Endothelial cell of umbilical vein (primary cell): ENCODE data around the gene MED23. TPM values are rescaled to one million over a fixed set of nuclear protein-coding genes. Genes with fewer than 3 reads are reported as not detected.

Experiments
- BruUV-seq: library from RNA; stranded (reverse); fragments of 400-500 nt; replicated peaks from 2 replicates; lab custom pipeline; 2021; lab: Mats Ljungman, UMichigan
- CTCF ChIA-PET: fragments of 300-600, 350-600 bp; sonication (Branson Sonifier 250); formaldehyde crosslinking; loops from one replicate; lab custom pipeline; 2021; ENCODE audit warnings: antibody characterized with exemption, inconsistent platforms; lab: Charles Lee
- POLR2A ChIA-PET: fragments of 300-600, 350-600 bp; sonication (Branson Sonifier 250); formaldehyde crosslinking; loops from one replicate; lab custom pipeline; 2021; ENCODE audit warnings: antibody characterized with exemption, inconsistent platforms; lab: Charles Lee
- DNase-seq: peaks from one replicate; pipeline ENCODE4 v3.0.0-alpha.2; 2011; ENCODE audit warnings: low read depth, low spot score
- FAIRE-seq: peaks from 2 replicates; lab custom pipeline; 2011; peaks lifted over from hg19 to GRCh38; lab: Jason Lieb, UNC
- H2AFZ ChIP-seq: 2 replicates; pipeline ENCODE4 v1.6.0; 2012; ENCODE audit warnings: low read depth, low read length, control low read depth, inconsistent platforms
- H3K27ac ChIP-seq: 2 replicates; pipeline ENCODE4 v1.5.1; 2011; ENCODE audit warnings: low read depth, mild to moderate bottlenecking, control low read depth, low read length, moderate library complexity; ENCODE audit not compliant: insufficient read depth
- H3K27me3 ChIP-seq, 2 experiments: 2 replicates each; pipeline versions ENCODE4 v1.6.0 to v1.6.1; 2011; ENCODE audit warnings: low read length in 2 of 2, mixed read lengths in 1 of 2; ENCODE audit not compliant: control insufficient read depth in 2 of 2, insufficient read depth in 2 of 2
- H3K36me3 ChIP-seq, 2 experiments: 2 replicates in 1 of 2; 3 replicates in 1 of 2; pipeline ENCODE4 v1.5.1; 2011; ENCODE audit warnings: low read length in 2 of 2, mild to moderate bottlenecking in 1 of 2, moderate library complexity in 1 of 2; ENCODE audit not compliant: control insufficient read depth in 2 of 2, insufficient read depth in 2 of 2; ENCODE audit errors: extremely low read depth in 1 of 2
- H3K4me1 ChIP-seq: 3 replicates; pipeline ENCODE4 v1.5.1; 2011; ENCODE audit warnings: mild to moderate bottlenecking, low read length; ENCODE audit not compliant: control insufficient read depth, insufficient read depth; ENCODE audit errors: extremely low read depth
- H3K4me2 ChIP-seq: 2 replicates; pipeline ENCODE4 v1.6.1; 2011; ENCODE audit warnings: low read length, control low read depth, mixed read lengths; ENCODE audit not compliant: insufficient read depth
- H3K4me3 ChIP-seq, 3 experiments: fragments of 200-600 bp in 1 of 3; sonication (generic), shearing (Covaris generic) in 1 of 3; replicated peaks in 1 of 3; 2 replicates each; pipeline ENCODE4 v1.5.1; 2011 to 2016; ENCODE audit warnings: control low read depth in 3 of 3, low read length in 3 of 3, mild to moderate bottlenecking in 2 of 3, inconsistent platforms in 1 of 3, low read depth in 1 of 3, moderate library complexity in 1 of 3; ENCODE audit not compliant: insufficient read depth in 1 of 3
- H3K79me2 ChIP-seq: 2 replicates; pipeline ENCODE4 v1.6.0; 2012; ENCODE audit warnings: low read length, inconsistent platforms; ENCODE audit not compliant: control insufficient read depth, insufficient read depth
- H3K9ac ChIP-seq: replicated peaks from 2 replicates; pipeline ENCODE3; 2011; ENCODE audit warnings: low read length, control low read depth; ENCODE audit not compliant: insufficient read depth; ENCODE audit errors: extremely low read depth
- H3K9me1 ChIP-seq: replicated peaks from 3 replicates; pipeline ENCODE4 v1.6.0; 2011; ENCODE audit warnings: mild to moderate bottlenecking, low read length; ENCODE audit not compliant: control insufficient read depth, insufficient read depth; ENCODE audit errors: extremely low read depth
- H3K9me3 ChIP-seq: replicated peaks from 2 replicates; pipeline ENCODE4 v1.5.1; 2012; ENCODE audit warnings: low read length, inconsistent platforms; ENCODE audit not compliant: control insufficient read depth, insufficient read depth
- H4K20me1 ChIP-seq: replicated peaks from 2 replicates; pipeline ENCODE3; 2011; ENCODE audit warnings: mild to moderate bottlenecking, low read length; ENCODE audit not compliant: control insufficient read depth, insufficient read depth; ENCODE audit errors: extremely low read depth
- CTCF ChIP-seq, 2 donors: IDR thresholded peaks; 1 replicate in 1 of 2; 2 replicates in 1 of 2; pipeline ENCODE4 v1.5.1; 2011; ENCODE audit warnings: low read length in 2 of 2, mild to moderate bottlenecking in 2 of 2, moderate library complexity in 2 of 2, control low read depth in 1 of 2, inconsistent platforms in 1 of 2, low read depth in 1 of 2; ENCODE audit not compliant: insufficient read depth in 1 of 2; ENCODE audit errors: extremely low read depth in 1 of 2
- EZH2 ChIP-seq: IDR thresholded peaks from 2 replicates; pipeline ENCODE4 v1.6.1; 2012; ENCODE audit warnings: borderline replicate concordance, low read depth, mild to moderate bottlenecking, moderate library complexity, low read length, inconsistent platforms; ENCODE audit not compliant: severe bottlenecking
- FOS ChIP-seq: IDR thresholded peaks from 2 replicates; pipeline ENCODE4 v1.6.1; 2011; ENCODE audit warnings: mild to moderate bottlenecking, low read length, moderate library complexity, borderline replicate concordance; ENCODE audit not compliant: insufficient read depth
- GATA2 ChIP-seq: IDR thresholded peaks from 2 replicates; pipeline ENCODE4 v1.7.0; 2011; ENCODE audit warnings: low read depth, mild to moderate bottlenecking, moderate library complexity, mixed read lengths, low read length; ENCODE audit not compliant: insufficient read length, insufficient read depth
- JUN ChIP-seq: IDR thresholded peaks from 2 replicates; pipeline ENCODE4 v1.6.1; 2011; ENCODE audit warnings: borderline replicate concordance, low read depth; ENCODE audit not compliant: insufficient read length, insufficient read depth
- MAX ChIP-seq: IDR thresholded peaks from 2 replicates; pipeline ENCODE4 v1.6.1; 2011; ENCODE audit not compliant: insufficient read depth, insufficient read length
- MYC ChIP-seq: IDR thresholded peaks from one replicate; pipeline ENCODE4 v1.6.1; 2011; ENCODE audit warnings: mild to moderate bottlenecking, low read depth, low read length
- POLR2A ChIP-seq: IDR thresholded peaks from 2 replicates; pipeline ENCODE4 v1.6.1; 2012; ENCODE audit warnings: low read depth, mild to moderate bottlenecking, control low read depth, low read length
- POLR2AphosphoS5 ChIP-seq: IDR thresholded peaks from 2 replicates; pipeline ENCODE4 v1.6.1; 2012; ENCODE audit warnings: low read depth, mild to moderate bottlenecking, control low read depth, low read length, moderate library complexity; ENCODE audit not compliant: insufficient read depth
- dilution Hi-C: fragments of 300-500 bp; cut with MboI; formaldehyde crosslinking; loops from one replicate; pipeline ENCODE4 v1.15.0; 2019; ENCODE audit warnings: low sequenced_read_pairs; ENCODE audit not compliant: extremely low pct_ligation_motif_present
- intact Hi-C: fragments of 100-400 bp; cut with micrococcal nuclease; formaldehyde crosslinking; loops from one replicate; pipeline ENCODE4 v1.10.0; 2022
- polyA plus RNA-seq, 4 experiments: library from polyadenylated mRNA; depleted of rRNA in 3 of 4; stranded (reverse) in 3 of 4; unstranded in 1 of 4; fragments of >200 nt; gene quantifications; 2 replicates each; pipeline versions ENCODE4 v1.2.1 to v1.2.3, GENCODE V29; 2011 to 2012; ENCODE audit warnings: missing spikeins in 1 of 4
- total RNA-seq: library from RNA; stranded (reverse); gene quantifications from 2 replicates; pipeline ENCODE4 v1.2.3, GENCODE V29; 2021

Gene MED23
- total and polyA plus RNA-seq, 2 donors (not counting 3 experiments of a cell fraction or from before 2014, with no cell fraction given) = 17.9 to 29.5 TPM

GRCh38 chr6:131558922-131559321 lies 69.1 kb downstream of the MED23 start:
- no peak for DNase-seq
- no peaks in the 10 kb centered on the region for H3K9me3 ChIP-seq
- no peak overlapping the region for H3K4me3 ChIP-seq
- no peak overlapping the region for H3K4me2 ChIP-seq
- no peaks in the 10 kb centered on the region for H3K36me3 ChIP-seq
- H3K27me3 ChIP-seq = no peaks in the 10 kb centered on the region
- no peak overlapping the region for H3K9ac ChIP-seq
- no peak for FAIRE-seq
- no peaks in the 10 kb centered on the region for H3K9me1 ChIP-seq
- H4K20me1 ChIP-seq = no peaks in the 10 kb centered on the region
- H3K79me2 ChIP-seq = no peaks in the 10 kb centered on the region
- TF ChIP-seq CTCF (IDR thresholded peaks at IDR 0.05; ENCODE audit: extremely low read depth in 1 of 2, insufficient read depth in 1 of 2, low read depth in 1 of 2, low read length in 2 of 2) (no peak), POLR2A (no peak), MYC (no peak), POLR2AphosphoS5 (no peak), GATA2 (no peak)
- CTCF ChIA-PET = no interaction called here
- BruUV-seq = no TSS peak
- H3K27ac ChIP-seq = no peak overlapping the region
- no peaks in the 10 kb centered on the region for H3K4me1 ChIP-seq
- POLR2A ChIA-PET = no interaction called here
- no peak overlapping the region for H2AFZ ChIP-seq
- dilution Hi-C loops = no loop called here
- intact Hi-C loops = no loop called here

GRCh38 chr6:131555992-131556391 lies 72.0 kb downstream of the MED23 start:
- no peaks in the 10 kb centered on the region for H3K27me3 ChIP-seq
- dilution Hi-C loops = no loop called here
- no peak for DNase-seq
- intact Hi-C loops = no loop called here
- no peak for FAIRE-seq
- H3K9me1 ChIP-seq = no peaks in the 10 kb centered on the region
- no peaks in the 10 kb centered on the region for H3K36me3 ChIP-seq
- no TSS peak for BruUV-seq
- no peaks in the 10 kb centered on the region for H3K79me2 ChIP-seq
- no peak overlapping the region for H3K4me3 ChIP-seq
- H3K27ac ChIP-seq = no peak overlapping the region
- no peaks in the 10 kb centered on the region for H4K20me1 ChIP-seq
- CTCF ChIA-PET = no interaction called here
- H2AFZ ChIP-seq = no peak overlapping the region
- POLR2A ChIA-PET = no interaction called here
- H3K4me2 ChIP-seq = no peak overlapping the region
- no peak overlapping the region for H3K9ac ChIP-seq
- H3K4me1 ChIP-seq = no peaks in the 10 kb centered on the region
- no peaks in the 10 kb centered on the region for H3K9me3 ChIP-seq
- TF ChIP-seq POLR2AphosphoS5 (no peak), FOS (no peak), EZH2 (no peak), POLR2A (no peak), MYC (no peak), JUN (no peak), CTCF (IDR thresholded peaks at IDR 0.05; ENCODE audit: extremely low read depth in 1 of 2, insufficient read depth in 1 of 2, low read depth in 1 of 2, low read length in 2 of 2) (no peak), GATA2 (no peak), MAX (no peak)
